Stimulated activated CD8-positive, alpha-beta memory T cell treated with anti-CD3 and anti-CD28 coated beads, Interleukin-12 subunit alpha, Interleukin-12 subunit beta, amount 100 ng/mL, for 24 hours (primary cell): ENCODE data around the gene RBM26.
"Not testable (repeated sequence)": the region's sequence is repeated elsewhere in the genome, so short reads cannot be mapped to it uniquely, and the experiment has no call there.

Experiments
- DNase-seq: peaks from one replicate; pipeline ENCODE4 v3.0.0-alpha.2; 2020; ENCODE audit errors: extremely low read depth

RBM26 gene

DNA sequence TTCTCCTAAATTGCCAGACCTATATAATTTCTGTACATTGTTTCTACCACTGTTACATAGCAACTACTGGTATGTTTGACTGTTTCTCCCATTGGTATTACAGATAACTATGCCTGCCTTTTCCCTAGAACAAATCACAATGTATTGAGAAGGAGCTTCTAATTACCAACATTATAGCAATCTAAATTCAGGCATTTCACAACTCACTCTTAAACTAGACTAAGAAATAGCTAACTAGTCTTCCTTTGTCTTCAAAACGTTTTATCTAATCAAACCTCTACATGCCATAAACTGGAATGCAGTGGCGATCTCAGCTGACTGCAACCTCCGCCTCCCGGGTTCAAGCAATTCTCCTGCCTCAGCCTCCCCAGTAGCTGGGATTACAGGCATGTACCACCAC is 18.2 kb downstream of the RBM26 start:
- DNase-seq: no peak

DNA sequence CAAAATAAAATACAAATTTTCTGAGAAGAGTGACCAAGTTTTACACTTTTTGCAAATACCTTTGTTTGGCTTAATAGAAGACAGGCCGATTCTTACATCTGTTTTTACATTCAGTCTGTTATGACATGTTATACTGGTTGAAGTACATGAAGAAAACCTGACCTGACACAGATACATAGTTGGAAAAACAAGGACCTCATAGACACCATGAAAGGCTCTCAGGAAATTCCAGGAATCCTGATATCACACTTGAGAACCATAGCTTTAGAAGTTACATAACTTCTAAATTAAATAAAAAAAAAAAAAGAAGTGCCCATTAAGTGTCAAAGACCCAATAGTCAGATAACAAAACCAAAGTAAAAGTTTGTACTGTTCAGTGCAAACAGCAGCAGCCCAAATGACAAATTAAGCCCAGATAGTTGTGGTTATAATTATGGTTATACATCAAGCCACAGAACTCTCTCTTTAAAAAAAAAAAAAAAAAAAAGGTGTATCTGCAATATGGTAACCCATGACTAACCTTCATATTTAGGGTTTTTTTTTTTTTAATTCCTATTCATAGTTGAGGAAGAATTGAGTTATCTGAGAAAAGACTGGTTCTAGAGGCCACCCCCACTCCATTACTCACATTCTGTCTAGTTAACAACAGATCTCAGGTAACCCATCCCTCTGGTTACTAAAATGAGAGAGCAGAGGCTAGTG is 19.8 kb downstream of the RBM26 start:
- no peak for DNase-seq

DNA sequence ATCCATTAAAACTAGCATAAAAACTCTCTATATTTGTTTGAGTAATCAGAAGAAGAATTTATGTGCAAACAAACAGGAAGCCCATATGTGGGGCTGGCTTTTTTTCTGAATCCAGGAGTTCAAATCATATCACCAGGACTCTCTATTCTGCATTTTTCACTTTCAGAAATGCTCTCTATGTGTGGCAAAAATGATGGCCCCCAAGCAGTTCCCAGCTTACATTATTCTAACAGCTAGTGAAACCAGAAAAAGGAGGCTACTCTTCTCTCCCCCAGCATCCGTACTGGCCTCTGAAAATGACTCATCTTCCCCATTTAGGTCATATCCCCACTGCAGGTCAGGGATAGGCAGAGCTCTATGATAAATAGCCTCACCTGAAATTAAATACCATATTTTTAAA is 20.4 kb downstream of the RBM26 start:
- no peak for DNase-seq

DNA sequence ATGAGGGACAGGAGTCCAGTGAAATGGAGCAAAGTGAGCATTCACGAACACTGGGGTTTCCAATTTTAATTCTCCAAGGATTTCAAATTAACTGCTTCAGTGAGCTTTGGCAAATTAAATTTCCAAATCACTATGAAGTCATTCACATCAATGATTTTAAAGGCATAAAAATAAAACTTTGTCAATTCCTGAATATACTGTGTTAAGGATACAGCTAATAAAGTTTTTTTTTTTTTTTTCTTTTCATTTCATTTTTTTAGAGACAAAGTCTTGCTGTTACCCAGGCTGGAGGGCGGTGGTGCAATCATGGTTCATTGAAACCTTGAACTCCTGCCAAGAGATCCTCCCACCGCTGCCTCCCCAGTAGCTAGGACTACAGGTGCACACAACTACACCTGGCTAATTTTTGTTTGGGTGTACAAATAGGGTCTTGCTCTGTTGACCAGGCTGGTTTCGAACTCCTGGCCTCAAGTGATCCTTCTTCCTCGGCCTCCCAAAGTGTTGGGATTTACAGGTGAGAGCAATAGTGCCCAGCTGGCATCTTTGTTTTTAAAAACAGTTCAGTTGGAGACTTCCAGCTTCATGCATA is 21.9 kb downstream of the RBM26 start:
- no peak for DNase-seq

DNA sequence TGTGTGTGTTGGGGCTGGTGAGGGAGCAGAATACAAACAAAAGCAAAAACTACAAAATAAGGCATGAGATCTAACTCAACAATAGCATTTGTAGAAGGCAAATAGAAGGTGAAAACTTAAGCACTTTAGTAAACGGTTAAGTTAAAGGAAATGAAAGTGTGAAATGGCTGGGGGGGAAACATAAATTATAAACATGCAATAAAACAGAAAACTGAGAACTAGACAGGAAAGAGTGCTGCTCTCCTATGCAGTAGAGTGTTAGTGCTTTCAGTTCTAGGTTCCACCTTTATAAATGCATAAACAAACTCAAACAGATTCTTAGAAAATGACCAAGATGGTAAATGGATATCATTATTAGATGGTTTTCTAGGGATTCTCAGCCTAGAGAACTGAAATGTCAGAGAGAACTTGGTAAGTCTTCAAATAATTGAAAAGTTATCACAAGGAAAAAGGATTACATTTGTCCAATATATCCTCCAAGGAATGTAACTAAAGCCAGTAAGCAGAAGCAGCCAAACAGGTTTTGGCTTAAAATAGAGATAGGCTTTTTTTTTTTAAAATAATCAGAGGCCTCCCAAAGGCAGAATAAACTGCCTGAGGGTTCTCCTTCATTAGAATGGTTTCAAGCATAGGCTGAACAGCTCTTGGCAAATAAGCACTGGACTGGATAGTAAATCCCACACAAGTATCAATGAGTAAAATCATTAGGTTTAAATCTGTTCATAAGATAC is 23.3 kb downstream of the RBM26 start:
- DNase-seq: no peak

DNA sequence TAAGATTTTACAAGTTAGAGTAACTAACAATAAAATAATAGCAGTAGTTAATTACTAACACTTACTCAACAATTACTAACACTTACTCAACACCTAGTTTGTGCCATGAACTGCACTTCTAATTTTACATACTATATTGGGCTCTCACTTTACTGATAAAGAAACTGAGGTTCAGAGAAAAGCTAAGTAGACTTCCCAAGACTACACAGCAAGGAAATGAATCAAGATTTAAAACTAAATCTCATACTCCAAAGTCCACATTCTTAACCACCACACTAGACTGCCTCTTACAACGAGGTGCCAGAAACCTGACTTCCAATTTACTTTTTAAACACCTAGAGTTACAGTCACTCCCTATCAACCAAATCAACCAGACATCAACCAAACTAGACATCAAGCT is 25.1 kb downstream of the RBM26 start:
- DNase-seq: no peak

DNA sequence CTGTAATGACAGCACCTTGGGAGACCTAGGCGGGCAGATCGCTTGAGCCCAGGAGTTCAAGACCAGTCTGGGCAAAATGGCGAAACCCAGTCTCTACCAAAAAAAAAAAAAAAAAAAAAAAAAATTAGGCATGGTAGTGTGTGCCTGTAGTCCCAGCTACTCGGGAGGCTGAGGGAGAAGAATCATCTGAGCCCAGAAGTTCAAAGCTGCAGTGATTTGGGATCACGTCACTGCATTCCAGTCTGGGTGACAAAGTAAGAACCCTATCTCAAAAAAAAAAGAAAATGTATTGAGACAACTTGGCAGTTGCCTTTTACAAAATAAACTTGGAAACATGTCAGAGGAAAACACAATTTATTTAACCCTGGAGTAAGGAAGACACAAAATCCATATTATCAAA is 26.8 kb downstream of the RBM26 start:
- DNase-seq: no peak

DNA sequence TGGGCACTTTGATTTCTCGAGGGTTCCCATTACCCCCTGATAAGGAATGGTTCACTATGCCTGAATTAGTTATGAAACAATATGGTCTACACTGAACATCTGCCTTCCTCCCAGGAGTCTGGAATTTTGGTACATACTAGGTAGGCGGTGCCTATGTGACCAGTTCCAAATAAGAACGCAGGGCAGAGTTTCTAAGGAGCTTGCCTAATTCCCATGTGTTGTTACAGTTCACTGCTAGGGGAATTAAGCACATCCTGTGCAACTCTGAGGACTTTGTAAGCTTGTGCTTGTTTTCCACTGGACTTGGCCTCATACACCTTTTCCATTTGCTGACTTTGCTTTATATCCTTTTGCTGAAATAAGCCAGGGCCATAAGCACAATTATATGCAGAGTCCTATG is 29.2 kb downstream of the RBM26 start:
- DNase-seq: no peak

DNA sequence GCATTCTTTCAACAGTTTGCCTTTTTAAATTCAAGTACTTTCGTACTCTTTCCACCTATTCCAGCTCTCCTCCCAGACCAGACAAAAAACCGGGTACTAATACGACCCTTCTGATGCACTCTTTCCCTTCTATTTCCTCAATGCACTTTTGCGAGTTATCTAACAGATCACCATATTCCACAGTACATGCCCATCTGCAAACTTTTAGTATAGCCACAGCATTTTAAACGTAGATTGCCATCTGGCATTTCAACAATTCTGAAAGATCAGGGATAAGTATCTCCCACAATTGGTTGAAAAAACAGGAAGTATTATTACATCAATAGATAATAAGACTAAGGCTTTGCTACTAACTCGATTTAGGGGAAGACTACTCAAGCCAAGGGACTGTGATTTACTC is 31.5 kb downstream of the RBM26 start:
- no peak for DNase-seq

DNA sequence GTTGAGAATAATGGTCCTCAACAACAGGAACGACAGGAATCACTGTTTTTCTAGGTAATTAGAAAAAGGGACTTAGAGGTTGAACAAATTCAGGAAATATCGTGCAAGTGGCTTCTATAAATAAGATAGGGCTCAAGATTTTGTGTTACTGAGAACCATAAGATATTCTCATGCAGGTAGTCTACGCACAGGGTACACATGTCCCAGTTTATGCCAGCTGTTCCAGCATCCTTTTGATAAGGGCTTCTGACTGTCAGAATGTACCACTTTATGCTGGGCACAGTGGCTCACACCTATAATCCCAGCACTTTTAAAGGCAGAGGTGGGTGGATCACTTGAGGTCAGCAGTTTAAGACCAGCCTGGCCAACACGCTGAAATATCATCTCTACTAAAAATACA is 32.1 kb downstream of the RBM26 start:
- no peak for DNase-seq

DNA sequence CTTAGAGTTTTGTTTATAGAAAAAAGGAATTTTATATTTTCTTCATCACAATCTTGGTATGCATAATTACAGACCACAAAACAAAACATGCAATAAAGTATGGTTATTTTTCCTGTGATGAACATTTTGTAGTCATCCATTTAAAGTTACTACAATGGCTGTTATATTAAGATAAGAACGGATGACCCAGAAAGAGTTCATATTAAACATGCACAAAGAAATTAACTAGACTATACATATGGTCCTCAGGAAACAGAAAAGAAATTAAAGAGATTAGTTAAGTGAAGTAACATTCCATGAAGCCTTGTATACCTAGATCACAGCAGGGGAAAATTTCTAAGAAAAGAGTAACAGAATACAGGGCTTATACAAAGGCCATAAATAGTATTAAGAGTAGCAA is 36.8 kb downstream of the RBM26 start:
- DNase-seq: no peak

DNA sequence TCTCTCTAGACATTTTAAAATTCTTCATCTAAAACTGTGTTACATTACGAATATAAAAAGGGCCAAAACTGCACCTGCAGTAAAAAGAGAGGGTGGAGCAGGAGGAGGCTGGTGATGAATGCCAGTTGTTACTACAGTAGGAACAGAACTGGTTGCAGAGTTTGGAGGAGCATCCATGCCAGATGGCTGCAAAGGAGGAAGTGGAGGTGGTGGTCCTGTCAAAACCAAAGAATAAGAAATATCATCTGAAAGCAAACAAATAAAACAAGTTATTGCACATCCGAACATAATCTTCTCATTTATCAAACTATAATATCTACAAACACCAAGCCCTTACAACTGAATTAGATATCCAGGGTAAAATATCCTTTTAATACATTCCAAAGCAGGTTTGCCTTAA is 40.1 kb downstream of the RBM26 start:
- DNase-seq: no peak

DNA sequence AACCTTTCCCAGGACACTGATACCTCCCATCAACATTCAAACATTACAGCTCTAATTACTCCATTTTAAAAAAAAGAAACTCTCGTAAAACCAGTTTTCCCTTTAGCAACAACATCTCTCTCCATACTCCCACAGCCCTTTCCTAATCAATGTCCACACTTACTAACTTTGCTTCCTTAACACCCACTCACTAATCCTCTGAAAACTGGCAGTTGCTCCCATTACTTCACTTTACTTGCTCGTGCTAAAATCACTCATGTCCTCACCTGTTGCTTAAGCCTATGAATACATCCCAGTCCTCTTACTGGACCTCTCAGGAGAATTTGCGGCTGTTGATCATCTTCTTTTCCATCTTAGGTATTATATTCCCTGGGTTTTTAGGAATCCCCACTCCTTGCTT is 44.8 kb downstream of the RBM26 start:
- no peak for DNase-seq

DNA sequence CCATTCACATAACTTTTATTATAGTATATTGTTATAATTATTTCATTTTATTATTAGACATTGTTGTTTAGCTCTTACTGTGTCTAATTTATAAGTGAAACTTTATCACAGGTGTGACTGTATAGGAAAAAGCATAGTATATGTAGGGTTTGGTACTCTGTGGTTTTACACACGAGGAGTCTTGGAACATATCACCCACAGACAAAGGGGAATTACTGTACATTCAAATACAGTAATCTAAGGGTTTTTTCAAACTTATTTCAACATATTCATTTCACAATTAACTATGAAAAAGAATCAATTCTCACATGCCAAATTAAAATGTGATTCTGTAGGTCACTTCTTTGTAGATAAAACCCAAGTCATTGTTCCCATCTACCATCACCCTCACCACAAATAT is 46.0 kb downstream of the RBM26 start:
- DNase-seq: no peak

DNA sequence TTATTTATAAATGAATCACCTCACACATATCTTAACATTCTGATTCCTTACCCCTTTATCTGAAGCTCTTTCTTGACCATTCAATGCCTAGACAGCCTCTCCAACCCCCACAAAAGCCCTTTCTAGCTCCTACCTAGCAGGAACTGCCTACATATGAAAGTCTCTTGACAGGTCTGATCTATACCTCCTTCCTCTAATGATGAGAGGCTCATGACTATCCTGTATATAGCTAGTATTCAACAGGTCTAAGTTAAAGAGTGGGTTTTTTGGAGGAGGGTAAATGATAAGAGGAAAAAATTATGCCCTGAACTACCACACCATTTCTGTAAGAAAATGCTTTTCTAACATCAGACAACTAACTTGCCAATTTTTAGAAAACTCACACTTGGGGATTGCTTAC is 47.0 kb downstream of the RBM26 start:
- DNase-seq: no peak

DNA sequence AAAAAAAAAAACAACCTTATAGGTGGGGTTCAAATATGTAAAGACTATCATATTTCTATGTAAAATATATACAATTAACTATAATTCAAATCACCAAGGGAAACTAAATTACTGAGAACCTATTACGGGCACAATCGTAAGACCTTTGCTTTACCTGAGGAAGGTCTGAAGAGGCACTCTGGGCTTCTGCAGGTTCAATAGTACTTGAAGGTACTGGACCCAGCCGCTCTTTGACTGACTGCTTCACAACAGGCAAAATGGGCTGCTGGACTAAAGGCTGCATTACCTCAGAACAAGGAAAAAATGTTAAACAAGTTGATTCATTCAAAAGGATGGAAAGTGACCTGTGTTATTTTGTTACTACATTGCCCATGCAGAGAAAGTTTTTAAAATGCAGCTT is 51.8 kb downstream of the RBM26 start:
- DNase-seq: no peak

DNA sequence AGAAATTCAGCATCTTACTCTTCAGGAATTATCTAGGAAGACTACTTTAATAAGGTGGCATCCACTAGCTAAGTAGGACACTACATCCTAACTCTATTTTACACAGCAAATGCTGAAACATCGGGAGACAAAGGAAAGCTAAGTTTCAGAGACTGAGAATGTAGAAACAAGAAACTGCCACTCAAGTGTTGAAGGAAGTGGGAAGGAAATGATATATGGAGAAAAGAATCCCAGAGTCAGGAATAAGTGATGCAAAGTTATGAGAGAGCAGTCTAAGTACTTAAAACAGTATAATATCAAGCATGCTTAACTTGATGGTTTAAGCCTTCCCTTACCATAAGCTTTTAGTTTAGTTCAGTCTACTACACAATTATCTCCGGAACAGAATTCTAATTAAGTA is 52.4 kb downstream of the RBM26 start:
- DNase-seq: no peak

DNA sequence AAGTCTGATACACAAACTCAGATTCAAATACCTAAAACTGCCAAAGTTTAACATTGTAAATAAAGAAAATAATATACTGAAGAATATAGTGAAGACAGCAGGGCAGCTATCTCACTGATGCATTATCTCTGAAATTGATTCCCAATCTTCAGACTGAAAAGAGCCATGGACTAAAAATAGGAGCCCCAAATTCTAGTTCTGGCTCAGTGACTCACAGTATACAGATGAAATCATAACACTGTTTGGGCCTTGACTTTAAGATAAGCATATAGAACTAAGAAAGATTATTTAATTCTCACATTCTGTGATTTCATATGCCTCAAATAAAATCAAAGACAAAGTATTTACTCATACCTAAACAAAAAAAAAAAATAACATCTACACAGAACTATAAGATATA is 53.9 kb downstream of the RBM26 start:
- no peak for DNase-seq

DNA sequence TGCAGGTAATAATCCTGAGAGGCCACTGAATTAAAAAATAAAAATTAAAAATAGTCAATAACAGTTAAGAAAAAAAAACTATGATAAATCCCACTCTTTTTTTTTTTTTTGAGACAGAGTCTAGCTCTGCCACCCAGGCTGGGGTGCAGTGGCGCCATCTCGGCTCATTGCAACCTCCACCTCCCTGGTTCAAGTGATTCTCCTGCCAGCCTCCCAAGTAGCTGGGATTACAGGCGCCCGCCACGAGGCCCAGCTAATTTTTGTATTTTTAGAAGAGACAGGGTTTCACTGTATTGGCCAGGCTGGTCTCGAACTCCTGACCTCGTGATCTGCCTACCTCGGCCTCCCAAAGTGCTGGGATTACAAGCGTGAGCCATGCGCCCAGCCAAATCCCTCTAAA is 56.4 kb downstream of the RBM26 start:
- not testable (repeated sequence) for DNase-seq

DNA sequence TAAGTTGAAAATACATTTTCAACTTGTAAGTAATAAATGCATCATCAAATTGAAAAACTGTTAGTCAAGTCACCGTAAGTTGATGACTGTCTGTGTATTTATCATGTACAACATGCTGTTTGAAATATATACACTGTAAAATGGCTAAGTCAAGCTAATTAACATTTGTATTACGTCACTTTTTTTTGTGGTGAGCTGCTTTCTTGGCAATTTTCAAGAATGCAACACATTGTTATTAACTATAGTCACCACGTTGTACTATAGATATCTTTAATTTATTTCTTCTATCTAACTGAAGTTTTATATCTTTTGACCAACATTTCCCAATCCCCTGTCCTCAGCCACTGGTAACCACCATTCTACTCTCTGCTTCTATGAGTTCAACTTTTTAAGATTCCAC is 57.0 kb downstream of the RBM26 start:
- DNase-seq: no peak

DNA sequence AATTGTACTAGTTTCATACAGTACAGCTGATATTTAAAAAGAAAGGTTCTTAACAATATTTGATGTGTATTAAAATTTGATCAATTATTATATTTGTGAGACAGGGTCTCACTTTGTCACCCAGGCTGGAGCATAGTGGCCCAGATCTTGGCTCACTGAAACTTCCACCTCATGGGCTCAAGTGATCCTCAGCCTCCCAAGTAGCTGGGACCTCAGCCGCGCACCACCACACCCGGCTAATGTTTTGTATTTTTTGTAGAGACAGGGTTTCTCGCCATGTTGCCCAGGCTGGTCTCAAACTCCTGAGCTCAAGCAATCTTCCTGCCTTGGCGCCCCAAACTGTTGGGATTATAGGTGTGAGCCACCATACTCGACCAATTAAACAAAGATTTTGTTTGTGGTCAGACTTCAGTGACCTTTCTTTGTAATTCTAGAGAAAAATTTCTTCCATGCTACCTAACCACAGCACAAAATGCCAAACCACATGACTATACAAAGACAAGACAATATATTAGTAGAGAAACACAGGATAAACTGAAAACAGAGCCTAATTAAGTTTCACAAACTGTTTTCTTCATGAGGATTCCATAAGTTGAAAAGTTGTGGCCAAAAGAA is 59.6 kb downstream of the RBM26 start:
- no peak for DNase-seq

DNA sequence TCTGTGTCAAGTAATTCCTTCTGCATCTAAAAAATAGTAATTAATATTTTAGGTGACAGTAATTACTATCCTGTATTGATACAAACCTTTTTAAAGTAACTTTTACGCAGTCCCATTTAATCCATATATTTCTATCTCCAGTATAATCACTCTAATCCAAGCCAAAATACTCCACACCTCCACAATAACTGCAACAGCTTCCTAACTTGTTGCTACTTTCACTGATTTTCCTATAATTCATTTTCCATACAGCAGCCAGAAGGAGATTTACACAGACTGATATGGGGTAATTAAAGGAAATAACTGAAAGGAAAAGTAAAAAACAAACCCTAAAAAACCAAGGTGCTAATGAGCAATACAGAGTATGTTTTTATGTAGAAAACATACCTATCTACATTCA is 64.9 kb downstream of the RBM26 start:
- no peak for DNase-seq

DNA sequence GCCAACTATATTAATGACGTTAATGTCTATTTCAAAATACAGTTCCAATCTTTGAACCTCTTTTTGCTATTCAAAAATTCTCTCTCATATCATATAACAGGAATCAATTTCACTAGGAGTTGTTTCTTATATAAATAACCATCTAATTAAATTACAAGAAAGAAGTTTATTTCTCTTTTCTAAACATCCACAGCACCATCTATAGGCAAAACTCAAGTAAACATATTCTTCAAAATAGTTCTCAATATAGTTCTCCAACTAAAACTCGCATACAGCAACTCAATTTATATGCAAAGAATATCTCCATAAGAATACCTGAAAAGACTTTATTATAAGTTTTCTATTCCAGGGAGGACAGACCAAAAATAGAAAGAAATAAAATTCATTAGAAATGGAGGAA is 65.6 kb downstream of the RBM26 start:
- DNase-seq: no peak
